22Rv1 (cell line): Measurements from ENCODE around the gene USP48.

ENCODE experiments used
- ZFX ChIP-seq: fragments of 450-650 bp; IDR thresholded peaks from 2 replicates; pipeline ENCODE4 v1.6.1; 2017; ENCODE audit warnings: antibody characterized with exemption, borderline replicate concordance
- TF ChIP-seq, protein P1 (sequence below): fragments of 450-650 bp; IDR thresholded peaks from 2 replicates; pipeline ENCODE4 v1.5.1; 2017; ENCODE audit warnings: mild to moderate bottlenecking

DNA sequence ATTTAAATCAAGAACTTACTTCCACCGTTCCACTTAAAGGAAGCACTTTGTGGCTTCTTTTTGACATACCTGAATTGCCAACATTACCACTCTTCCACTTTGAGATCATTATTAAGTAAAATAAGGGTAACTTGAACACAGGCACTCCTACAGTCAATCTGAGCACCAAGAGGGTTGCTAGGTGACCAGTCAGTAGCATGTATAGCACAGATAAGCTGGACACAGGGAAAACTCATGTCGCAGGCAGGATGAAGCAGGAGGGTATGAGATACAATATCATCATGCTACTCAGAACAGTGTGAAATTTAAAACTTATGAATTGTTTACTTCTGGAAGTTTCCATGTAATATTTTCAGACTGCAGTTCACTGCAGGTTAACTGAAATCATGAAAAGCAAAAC is 66.8 kb downstream of the USP48 start:
- TF ChIP-seq, protein P1, sequence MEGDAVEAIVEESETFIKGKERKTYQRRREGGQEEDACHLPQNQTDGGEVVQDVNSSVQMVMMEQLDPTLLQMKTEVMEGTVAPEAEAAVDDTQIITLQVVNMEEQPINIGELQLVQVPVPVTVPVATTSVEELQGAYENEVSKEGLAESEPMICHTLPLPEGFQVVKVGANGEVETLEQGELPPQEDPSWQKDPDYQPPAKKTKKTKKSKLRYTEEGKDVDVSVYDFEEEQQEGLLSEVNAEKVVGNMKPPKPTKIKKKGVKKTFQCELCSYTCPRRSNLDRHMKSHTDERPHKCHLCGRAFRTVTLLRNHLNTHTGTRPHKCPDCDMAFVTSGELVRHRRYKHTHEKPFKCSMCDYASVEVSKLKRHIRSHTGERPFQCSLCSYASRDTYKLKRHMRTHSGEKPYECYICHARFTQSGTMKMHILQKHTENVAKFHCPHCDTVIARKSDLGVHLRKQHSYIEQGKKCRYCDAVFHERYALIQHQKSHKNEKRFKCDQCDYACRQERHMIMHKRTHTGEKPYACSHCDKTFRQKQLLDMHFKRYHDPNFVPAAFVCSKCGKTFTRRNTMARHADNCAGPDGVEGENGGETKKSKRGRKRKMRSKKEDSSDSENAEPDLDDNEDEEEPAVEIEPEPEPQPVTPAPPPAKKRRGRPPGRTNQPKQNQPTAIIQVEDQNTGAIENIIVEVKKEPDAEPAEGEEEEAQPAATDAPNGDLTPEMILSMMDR, result no peak
- no peak for TF ChIP-seq ZFX
